Mesodermal cell (in vitro differentiated cells): ENCODE measurements around the gene SMURF1.

Experiments
- H3K27ac ChIP-seq: 2 replicates; pipeline ENCODE4 v1.7.0; 2013; ENCODE audit warnings: mild to moderate bottlenecking, low read depth, low read length, moderate library complexity; ENCODE audit not compliant: severe bottlenecking
- H3K36me3 ChIP-seq: 2 replicates; pipeline ENCODE4 v1.7.1; 2013; ENCODE audit warnings: mild to moderate bottlenecking, low read length, moderate library complexity; ENCODE audit not compliant: control insufficient read depth, insufficient read depth
- H3K4me1 ChIP-seq: one replicate; pipeline ENCODE4 v1.7.1; 2013; ENCODE audit warnings: mild to moderate bottlenecking, low read length; ENCODE audit not compliant: insufficient read depth, control insufficient read depth, poor library complexity, severe bottlenecking
- H3K4me3 ChIP-seq: 2 replicates; pipeline ENCODE4 v1.7.0; 2013; ENCODE audit warnings: low read length, control low read depth, mild to moderate bottlenecking; ENCODE audit not compliant: insufficient read depth, poor library complexity, severe bottlenecking; ENCODE audit errors: extremely low read depth
- H3K9me3 ChIP-seq: 2 replicates; pipeline ENCODE4 v1.7.1; 2013; ENCODE audit warnings: mild to moderate bottlenecking, low read length, moderate library complexity; ENCODE audit not compliant: control insufficient read depth
- WGBS, 2 experiments: methylation state at CpG; one replicate each; pipeline ENCODE4 v1.1.5; 2013; ENCODE audit warnings: missing lambda C conversion rate in 2 of 2; ENCODE audit not compliant: insufficient coverage in 2 of 2; 5-methylcytosine and 5-hydroxymethylcytosine counted together

SMURF1 gene

GRCh38 chr7:99120916-99121315 lies 23.0 kb downstream of the SMURF1 start:
- no CpG with 5 or more reads among the region's 2 CpGs for WGBS, 2 experiments
- H3K4me1 ChIP-seq = peaks cover 10% of the 10 kb centered on the region
- peaks cover 17% of the 10 kb centered on the region for H3K9me3 ChIP-seq
- peaks cover 35% of the 10 kb centered on the region for H3K36me3 ChIP-seq
- H3K27ac ChIP-seq = no peak overlapping the region
- H3K4me3 ChIP-seq = no peak overlapping the region

DNA sequence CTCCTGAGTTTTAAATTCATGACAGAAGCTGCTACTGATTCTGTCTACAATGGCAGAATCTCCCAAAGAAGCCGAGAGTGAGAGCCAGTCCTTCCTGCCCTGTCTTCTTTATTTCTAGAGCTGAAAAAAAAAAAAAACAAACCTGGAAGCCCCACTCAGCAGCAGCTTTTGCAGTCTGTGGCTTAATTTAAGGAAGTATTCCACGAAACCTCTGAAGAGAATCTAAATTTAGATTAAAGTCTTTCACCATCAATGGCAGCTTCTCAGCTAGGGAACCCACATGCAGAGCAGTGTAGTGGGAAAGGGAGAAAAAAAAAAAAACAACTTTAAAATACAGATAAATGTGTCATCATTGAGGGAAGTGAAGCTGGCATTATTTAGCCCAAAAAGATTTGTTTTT lies 23.4 kb downstream of the SMURF1 start:
- H3K4me1 ChIP-seq = peaks cover 10% of the 10 kb centered on the region

DNA sequence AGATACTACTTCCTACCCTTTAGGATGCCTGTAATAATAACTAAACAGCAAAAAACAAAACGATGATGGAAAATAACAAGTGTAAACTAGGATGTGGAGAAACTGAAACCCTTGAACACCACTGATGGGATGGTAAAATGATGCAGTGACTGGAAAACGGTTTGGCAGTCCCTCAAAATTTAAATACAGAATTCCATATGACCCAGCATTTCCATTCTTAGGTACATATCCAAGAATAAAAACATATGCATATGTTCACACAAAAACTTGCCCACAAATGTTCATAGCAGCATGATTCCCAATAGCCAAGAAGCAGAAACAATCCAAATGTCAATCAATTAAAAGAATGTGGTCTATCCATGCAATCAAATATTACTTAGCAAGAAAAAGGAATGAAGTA lies 25.8 kb downstream of the SMURF1 start:
- Histone ChIP-seq H3K9me3 (peaks cover 17% of the 10 kb centered on the region), H3K4me3 (no peak overlapping the region), H3K4me1 (peaks cover 10% of the 10 kb centered on the region), H3K27ac (no peak overlapping the region), H3K36me3 (peaks cover 26% of the 10 kb centered on the region)
- WGBS, 2 experiments = no CpG with 5 or more reads among the region's 2 CpGs

More for the DNA sequence above, 23.4 kb downstream of the SMURF1 start:
- Histone ChIP-seq H3K36me3 (peaks cover 33% of the 10 kb centered on the region), H3K27ac (peak overlapping the region; percentile 3), H3K9me3 (peaks cover 17% of the 10 kb centered on the region), H3K4me3 (no peak overlapping the region)
- 100% methylated on average over 1 of the region's 2 CpGs; no CpG with 5 or more reads in 1 of the 2 experiments for WGBS, 2 experiments

GRCh38 chr7:99116144-99116543 lies 27.8 kb downstream of the SMURF1 start:
- no peak overlapping the region for H3K4me3 ChIP-seq
- peaks cover 21% of the 10 kb centered on the region for H3K4me1 ChIP-seq
- WGBS, 2 experiments = 88 to 100% methylated on average over 1 of the region's 1 CpG

DNA sequence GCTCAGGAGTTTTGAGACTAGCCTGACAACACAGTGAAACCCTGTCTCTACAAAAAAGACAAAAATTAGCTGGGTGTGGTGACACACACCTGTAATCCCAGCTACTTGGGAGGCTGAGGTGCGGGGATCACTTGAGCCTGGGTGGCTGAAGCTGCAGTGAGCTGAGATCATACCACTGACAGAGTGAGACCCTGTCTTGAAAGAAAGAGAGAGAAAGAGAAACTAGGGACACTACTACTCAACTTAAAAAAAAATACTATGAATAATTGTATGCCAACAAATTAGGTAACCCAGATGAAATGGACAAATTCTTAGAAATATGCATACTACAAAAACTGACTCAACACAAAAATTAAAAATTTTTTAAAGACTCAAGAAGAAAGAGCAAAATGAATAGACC lies 28.5 kb downstream of the SMURF1 start:
- WGBS, 2 experiments = no CpG with 5 or more reads among the region's 1 CpG
- Histone ChIP-seq H3K36me3 (peaks cover 23% of the 10 kb centered on the region), H3K27ac (no peak overlapping the region), H3K4me1 (peaks cover 16% of the 10 kb centered on the region), H3K9me3 (peaks cover 14% of the 10 kb centered on the region), H3K4me3 (no peak overlapping the region)

More at GRCh38 chr7:99116144-99116543, 27.8 kb downstream of the SMURF1 start:
- Histone ChIP-seq H3K36me3 (peaks cover 26% of the 10 kb centered on the region), H3K9me3 (peaks cover 17% of the 10 kb centered on the region), H3K27ac (no peak overlapping the region)

DNA sequence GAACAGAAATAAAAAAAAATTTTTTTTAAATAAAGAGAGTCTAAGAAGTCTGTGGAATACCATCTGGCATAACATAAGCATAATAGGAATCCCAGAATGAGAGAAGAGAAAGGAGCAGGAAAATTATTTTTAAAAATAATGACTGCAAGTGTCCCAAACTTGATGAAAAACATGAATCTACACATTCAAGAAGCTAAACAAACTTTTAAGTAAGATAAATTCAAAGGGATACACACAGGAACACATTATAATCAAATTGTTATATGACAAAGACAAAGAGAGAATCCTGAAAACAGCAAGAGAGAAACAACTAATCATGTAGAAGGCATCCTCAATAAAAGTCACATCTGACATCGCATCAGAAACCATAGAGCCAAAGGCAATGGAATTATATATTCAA lies 30.9 kb downstream of the SMURF1 start:
- H3K36me3 ChIP-seq = peaks cover under 1% of the 10 kb centered on the region
- WGBS, 2 experiments = no CpG with 5 or more reads among the region's 1 CpG

DNA sequence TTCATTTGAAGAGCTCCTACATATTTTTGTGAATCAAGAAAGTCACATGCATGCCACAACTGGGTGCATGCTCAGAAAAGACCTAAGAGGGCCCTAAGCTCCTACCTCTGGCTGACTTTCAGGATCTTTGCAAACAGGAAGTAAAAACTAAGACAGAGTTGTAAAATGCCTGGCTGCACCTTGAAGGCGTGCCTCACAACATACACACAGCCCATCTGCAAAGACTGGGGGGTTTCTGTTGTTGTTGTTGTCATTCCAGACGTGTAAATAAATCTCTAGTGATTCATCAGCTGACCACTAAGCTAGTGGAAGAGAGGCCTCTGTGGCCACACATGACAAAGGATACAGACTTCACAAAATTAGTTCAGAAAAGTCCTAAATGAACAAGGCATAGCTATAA lies 31.8 kb downstream of the SMURF1 start:
- Histone ChIP-seq H3K36me3 (no peaks in the 10 kb centered on the region), H3K4me1 (peaks cover 36% of the 10 kb centered on the region), H3K4me3 (no peak overlapping the region), H3K9me3 (no peaks in the 10 kb centered on the region), H3K27ac (peak overlapping the region; percentile 68)
- no CpG with 5 or more reads among the region's 2 CpGs for WGBS, 2 experiments

More for the DNA sequence above, 30.9 kb downstream of the SMURF1 start:
- H3K27ac ChIP-seq = no peak overlapping the region
- no peak overlapping the region for H3K4me3 ChIP-seq
- H3K9me3 ChIP-seq = peaks cover 5% of the 10 kb centered on the region
- peaks cover 28% of the 10 kb centered on the region for H3K4me1 ChIP-seq

DNA sequence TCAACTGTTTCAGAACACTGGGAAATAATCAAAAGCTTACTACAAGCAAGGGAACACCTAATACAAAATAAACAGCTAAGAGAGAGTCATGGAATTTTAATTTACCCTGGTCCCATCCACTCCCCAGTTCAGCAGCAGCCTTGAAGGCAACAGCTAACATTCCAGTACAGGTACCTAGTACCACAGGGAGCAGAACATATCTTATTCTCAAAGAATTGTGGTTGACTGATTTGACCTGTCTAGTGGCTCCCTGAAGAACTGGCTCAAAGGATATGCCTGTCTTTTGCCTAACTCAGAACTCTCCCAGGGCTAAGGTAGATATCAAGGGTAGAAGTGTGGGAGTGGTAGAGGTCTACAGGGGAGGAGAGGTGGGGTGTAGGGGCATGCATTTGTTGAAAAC lies 32.3 kb downstream of the SMURF1 start:
- Histone ChIP-seq H3K4me3 (no peak overlapping the region), H3K27ac (peak overlapping the region; percentile 68), H3K4me1 (peaks cover 40% of the 10 kb centered on the region), H3K9me3 (no peaks in the 10 kb centered on the region), H3K36me3 (no peaks in the 10 kb centered on the region)

DNA sequence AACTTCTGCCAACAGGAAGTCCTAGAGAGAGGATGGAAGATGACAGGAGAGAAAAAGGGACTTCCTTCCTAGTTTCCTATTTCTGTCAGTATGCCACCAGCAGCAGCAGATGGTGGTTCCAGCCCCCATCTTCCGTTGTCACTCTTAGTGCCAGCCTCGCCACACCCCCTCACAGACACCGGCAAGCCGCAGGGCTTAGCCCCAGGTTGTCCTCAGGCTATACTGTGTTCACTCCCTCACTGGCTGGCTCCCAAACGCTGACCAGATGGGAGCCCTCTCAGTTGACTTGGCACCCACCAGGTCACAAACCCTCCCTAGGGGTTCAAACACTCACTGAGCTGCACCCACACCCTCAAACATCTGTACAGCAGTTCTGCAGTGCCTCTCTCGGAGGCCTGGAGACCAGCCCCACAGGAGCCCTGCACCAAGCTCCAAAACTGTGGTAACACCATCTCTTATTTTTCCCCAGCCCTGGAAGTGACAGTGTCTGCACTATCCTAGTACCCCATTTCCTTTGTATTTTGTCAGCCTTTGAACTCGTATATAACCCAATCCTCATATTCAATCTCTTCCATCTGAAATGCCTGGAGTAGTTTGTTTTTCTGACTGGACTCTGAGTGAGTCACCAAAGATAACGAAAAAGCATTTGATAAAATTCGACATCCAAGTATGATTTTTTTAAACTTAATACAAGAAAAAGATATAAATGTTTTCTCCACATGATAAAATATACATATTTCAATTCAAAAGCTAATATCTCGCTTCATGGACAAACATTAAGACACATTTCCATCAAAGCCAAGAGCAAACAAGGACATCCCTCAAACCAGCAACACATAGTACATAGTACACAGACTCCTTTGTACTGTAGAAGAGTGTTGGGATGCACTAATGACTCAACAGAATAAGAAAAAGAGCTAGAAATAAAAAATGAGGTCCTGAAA lies 34.5 kb downstream of the SMURF1 start:
- WGBS, 2 experiments = 86 to 93% methylated on average over 3 to 7 of the region's 10 CpGs
- H3K27ac ChIP-seq = peak overlapping the region; percentile 72
- peaks cover 40% of the 10 kb centered on the region for H3K4me1 ChIP-seq

DNA sequence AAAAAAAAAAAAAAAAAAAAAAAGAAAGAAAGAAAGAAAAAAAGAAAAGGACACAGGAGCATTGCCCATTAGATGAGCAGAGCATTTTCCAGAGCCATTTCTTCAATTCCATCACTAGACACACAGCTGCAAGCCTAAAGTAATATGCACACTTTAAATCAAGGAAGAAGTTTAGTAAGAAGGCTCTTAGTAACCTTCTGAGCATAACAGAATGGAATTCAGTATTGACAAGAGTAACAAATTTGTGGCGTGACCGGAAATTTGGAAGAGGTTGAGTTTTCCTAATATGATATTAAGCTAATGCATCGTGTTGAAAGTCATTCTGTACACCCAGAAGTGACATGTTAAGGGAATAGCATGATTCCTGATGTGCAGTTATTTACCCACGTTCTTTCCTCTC lies 35.3 kb downstream of the SMURF1 start:
- Histone ChIP-seq H3K4me1 (peaks cover 40% of the 10 kb centered on the region), H3K27ac (peak overlapping the region; percentile 72), H3K4me3 (no peak overlapping the region), H3K36me3 (no peaks in the 10 kb centered on the region), H3K9me3 (no peaks in the 10 kb centered on the region)
- 97% methylated on average over 3 of the region's 4 CpGs; no CpG with 5 or more reads in 1 of the 2 experiments for WGBS, 2 experiments

More for the DNA sequence above, 34.5 kb downstream of the SMURF1 start:
- Histone ChIP-seq H3K9me3 (no peaks in the 10 kb centered on the region), H3K36me3 (no peaks in the 10 kb centered on the region), H3K4me3 (no peak overlapping the region)

DNA sequence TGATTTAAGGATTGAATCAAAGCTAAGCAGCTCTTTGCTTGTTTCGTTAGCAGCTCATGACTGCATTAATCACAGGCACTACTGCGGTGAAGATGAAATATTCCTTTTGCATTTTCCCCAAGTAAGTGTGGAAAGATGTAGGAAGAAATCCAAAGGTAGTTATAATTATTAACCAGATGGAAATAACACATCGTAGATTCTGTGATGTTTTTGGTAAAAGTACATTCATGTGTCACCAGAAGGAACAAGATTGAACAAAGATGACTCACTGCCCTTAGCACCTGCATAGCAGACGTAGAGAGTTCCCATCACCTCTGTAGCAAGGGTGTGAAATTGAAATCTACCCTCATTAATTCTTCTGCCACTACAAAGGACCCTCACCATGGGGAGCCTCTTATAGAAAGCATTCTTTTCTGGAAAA lies 37.1 kb downstream of the SMURF1 start:
- Histone ChIP-seq H3K9me3 (no peaks in the 10 kb centered on the region), H3K36me3 (no peaks in the 10 kb centered on the region), H3K4me1 (peaks cover 33% of the 10 kb centered on the region), H3K4me3 (no peak overlapping the region), H3K27ac (no peak overlapping the region)
- WGBS, 2 experiments = 86% methylated on average over 4 of the region's 4 CpGs; no CpG with 5 or more reads in 1 of the 2 experiments
